ENCODE data around the gene TMEM235.

DNA sequence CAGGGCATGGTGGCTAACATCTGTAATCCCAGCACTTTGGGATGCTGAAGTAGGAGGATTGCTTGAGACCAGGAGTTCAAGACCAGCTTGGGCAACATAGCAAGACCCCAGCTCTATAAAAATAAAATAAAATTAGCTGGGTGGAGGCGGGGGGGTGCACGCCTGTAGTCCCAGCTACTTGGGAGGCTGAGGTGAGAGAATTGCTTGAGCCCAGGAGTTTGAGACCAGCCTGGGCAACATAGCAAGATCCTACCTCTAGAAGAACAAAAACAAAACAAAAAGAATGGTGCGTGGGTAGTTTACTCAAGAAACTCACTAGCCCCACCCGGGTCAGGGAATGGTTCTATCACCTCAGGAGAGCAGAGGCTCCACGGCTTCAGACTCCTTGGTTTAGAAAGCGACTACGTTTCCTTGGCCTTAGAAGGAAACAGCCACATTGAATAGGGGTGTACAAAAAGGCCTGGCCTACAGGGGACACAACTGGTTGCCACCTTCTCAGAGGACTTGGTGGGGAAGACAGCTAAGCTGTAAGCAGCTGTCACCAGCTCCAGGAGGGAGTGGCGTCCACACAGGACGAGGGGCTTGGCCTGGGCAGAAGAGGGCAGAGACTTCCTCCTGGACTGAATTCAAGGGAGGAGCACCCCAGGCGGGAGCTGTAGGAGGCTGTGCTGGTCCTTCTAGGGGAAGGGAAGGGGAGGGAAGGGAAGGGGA lies 45.3 kb upstream of the TMEM235 start:
- TF ChIP-seq POLR2A (IDR thresholded peaks at IDR 0.05; ENCODE audit: low read depth, low read length) (no peak), TAF1 (IDR thresholded peaks at IDR 0.05; ENCODE audit: low read depth, low read length) (no peak), PAX5 (IDR thresholded peaks at IDR 0.05; ENCODE audit: insufficient read depth, low read length, severe bottlenecking) (no peak), POLR2AphosphoS5 (IDR thresholded peaks at IDR 0.05; ENCODE audit: low read depth, low read length) (no peak), SPI1 (IDR thresholded peaks at IDR 0.05; ENCODE audit: low read depth, low read length) (no peak)
